NCI-H82 treated with DMSO at 0.1 percent for 48 hours (cell line): Measurements from ENCODE around the gene ENHO.
"Not testable (repeated sequence)": the region's sequence is repeated elsewhere in the genome, so short reads cannot be mapped to it uniquely, and the experiment has no call there.

Source experiments
- DNase-seq: peaks from one replicate; lab custom pipeline; 2025; ENCODE audit not compliant: unreplicated experiment; lab: John Stamatoyannopoulos, UW

ENHO gene

GRCh38 chr9:34532041-34532440 lies 9.3 kb upstream of the ENHO start:
- not testable (repeated sequence) for DNase-seq

DNA sequence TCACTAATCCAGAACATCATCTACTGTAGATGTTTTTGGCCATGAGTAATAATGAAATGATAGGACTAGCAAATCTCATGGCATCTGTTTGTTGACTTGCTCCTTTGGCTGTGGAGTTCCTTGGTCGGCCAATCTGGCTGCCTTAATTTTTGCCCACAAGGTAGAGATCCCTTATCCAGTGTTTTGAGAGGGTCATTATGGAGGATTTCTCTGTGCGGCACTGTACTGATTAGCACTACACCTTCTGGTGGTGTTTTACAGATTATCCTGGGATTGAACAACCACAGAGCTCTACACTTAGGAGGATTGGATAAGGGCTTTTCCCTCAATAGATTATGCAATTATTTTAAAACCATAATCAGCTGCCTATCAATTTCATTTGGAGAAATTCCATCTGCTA lies 3.2 kb upstream of the ENHO start:
- DNase-seq = peak; percentile 91

- no peak for DNase-seq
Measured at GRCh38 chr9:34524349-34524748, 1.6 kb upstream of the ENHO start.

- no peak for DNase-seq
Measured at GRCh38 chr9:34522091-34522887, 501 bp downstream of the ENHO start.

GRCh38 chr9:34521406-34522045 lies 1.3 kb downstream of the ENHO start:
- DNase-seq = no peak

DNA sequence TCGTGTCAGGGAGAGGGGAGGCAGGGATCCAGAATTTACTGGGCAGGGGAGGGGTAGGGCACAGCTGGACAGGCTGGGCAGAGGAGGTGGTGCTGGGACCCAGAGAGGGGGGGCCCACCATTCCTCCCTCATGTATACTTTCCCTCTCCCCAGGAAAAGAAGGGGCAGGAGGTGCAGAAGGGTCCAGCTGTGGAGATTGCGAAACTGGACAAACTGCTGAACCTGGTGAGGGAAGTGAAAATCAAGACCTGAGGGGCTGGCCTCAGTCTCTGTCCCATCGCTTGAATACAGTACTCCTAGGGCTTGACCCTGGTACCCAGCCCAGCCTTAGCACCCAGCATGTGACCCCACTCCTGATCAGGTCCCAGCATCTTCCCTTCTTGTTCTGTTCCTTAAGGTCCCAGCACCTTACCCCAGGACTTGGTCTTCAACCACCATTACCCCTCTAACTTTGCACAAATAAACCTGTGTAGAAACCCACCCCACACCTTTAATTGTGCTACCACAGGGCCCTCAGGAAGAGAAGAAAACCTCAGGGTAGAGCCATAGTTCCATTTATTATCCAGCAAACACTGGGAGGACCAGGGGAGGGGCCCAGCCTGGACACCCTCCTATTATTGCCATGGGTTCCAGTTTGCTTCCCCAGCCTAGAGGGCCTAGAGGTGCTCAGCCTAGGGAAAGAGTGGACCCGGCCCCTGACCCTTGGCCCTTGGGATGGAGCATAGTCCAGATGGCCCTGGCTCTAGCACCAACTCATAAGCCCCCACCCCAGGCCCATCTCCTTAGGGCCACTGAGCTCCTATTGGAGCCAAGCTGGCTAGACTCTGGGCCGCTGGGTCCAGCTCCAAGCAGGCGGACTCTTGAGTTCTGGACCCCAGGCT lies 2.0 kb downstream of the ENHO start:
- no peak for DNase-seq

- DNase-seq = no peak
Measured at GRCh38 chr9:34520096-34520495, 2.7 kb downstream of the ENHO start.

GRCh38 chr9:34519321-34520020 lies 3.3 kb downstream of the ENHO start:
- DNase-seq = no peak

DNA sequence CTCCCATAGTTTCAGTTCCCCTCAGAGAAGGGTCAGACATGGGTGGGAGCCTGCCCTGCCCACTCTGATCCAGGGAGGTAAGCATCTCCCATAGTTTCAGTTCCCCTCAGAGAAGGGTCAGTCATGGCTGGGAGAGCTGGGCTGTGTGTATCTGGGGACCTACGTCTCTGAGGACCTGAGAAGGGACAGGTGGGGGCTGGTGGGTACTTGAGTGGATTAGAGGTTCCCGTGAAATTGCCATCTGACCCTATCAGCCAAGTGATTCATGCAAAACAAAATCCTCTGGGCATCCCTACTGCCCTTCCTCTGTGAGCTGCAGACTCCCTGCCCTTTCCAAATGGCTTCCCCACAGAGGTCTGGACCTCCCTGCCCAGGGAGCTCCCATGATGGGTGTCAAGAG lies 3.9 kb downstream of the ENHO start:
- DNase-seq = no peak

DNA sequence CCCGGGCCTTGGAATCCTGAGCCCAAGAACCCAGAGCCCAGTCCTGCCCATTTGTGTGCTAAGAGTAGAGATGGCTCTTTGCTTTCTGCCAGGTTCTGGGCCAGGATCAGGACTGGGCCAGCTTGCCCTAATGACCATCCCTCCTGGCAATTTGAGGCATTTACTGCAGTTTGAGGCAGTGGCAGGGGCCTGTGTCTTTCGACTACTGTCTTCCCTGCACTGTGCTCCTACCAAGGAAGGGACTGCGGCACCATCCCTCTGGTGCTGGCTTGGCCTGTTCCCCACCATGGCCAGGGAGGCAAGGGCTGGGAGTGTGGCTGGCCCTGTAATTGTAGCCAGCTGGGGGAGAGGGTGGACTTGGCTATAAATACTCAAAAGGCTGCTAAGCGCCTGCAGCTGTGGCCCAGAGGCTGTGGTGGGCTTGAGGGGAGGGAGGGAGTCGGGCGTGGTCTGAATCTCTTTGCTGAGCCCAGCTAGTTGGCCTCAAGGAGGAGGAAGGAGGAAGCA lies 4.6 kb downstream of the ENHO start:
- DNase-seq = no peak

DNA sequence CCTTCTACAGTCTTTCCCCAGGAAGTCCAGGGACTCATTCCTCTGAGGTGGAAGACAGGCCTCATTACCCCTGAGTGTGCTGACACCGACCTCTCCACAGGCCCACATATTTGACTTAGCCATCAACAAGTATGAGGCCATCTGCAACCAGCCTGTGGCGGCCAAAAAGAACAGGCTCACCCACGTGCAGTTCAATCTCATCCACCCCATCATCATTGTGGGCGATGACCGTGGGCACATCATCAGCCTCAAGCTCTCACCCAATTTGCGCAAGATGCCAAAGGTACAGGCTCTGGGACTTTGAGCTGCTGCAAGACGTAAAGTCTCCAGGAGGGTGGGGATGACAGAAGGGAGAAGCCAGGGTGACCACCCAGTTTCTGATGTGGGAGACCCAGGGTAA lies 5.6 kb downstream of the ENHO start:
- no peak for DNase-seq

GRCh38 chr9:34515959-34516358 lies 6.8 kb downstream of the ENHO start:
- no peak for DNase-seq

DNA sequence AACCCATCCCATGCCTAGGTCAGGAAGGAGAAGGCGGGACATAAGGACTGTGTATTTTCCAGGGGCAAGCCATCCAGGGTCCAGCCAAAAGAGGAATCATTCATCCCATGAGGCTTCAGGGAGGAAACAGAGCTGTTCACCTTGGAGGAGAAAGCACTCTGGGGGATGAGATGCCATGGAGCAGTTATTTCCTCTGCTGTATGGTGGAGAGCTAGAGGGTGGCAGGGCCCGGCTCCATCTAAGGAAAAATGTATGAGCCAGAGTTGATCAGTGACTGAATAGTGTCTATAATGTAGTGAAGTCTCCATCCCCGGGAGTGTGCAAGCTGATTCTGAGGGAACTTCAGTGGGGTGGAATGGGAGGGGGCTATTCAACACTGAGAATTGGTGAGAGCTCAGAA lies 8.0 kb downstream of the ENHO start:
- no peak for DNase-seq

GRCh38 chr9:34514401-34514800 lies 8.4 kb downstream of the ENHO start:
- no peak for DNase-seq

DNA sequence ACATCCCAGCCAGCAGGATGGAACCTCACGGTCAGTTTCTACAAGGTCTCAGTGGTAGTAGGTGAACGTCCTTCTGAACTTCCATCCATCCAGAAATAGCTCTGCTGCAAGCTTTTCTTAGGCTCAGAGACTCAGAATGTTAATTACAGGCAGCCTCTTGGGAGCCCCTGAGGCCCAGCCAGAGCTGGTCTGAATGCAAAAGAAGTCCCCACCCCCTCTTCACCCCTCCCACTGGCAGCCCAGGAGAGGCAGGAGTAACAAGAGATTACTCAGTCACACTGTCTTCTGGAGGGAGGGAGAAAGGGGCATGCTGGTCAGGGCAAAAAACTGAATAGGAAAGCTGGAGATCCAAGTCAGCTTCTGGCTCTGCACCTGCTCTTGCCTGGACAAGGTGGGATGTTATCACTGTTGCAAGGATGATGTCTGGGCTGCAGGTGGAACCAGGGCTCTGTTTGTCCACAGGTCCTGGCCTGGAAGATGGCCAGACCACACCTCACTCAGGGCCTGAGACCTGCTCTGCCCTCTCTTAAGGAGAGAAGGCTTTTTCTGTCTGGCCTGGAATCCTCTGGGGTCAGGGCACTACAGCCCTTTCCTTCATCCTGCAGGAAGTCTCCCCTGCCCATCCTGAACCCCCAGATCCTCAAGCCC lies 9.1 kb downstream of the ENHO start:
- no peak for DNase-seq

DNA sequence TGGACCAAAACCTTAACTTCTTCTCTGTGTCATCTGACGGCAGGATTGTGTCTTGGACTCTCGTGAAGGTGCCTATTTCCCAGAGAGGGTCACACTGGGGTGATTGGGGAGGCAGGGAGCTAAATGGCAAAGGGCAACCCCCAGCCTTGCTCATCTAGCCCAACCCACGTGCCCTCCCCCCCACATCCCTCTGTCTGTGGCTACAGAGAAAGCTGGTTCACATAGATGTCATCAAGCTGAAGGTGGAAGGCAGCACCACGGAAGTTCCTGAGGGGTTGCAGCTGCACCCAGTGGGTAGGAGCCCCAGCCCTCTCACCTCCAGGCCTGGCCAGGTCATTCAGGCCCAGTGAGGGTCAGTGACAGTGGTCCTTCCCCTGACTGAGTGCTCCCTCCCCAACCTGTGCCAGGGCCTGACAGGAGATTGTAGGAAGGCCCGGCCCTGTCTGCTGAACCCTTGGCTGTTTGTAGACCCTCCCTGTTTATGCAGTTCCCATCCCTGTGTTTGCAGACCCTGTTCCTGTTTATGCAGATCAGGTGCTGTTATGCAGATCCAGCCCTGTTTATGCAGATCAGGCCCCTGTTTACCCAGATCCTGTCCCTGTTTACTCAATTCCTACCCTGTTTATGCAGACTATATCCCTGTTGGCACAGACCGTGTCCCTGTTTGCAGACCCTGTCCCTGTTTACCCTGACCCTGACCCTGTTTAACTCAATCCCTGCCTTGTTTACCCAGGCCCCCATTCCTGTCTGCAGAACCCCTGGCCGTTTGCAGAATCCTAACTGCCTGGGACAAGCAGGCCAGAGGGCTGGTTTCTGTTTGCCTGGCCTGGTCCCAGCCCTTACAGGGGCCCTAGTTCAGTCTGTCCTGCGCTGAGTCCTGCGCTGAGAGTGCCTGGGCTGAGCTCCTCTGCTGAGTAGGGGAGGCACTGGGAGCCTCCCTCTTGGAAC lies 10.4 kb downstream of the ENHO start:
- DNase-seq = no peak

DNA sequence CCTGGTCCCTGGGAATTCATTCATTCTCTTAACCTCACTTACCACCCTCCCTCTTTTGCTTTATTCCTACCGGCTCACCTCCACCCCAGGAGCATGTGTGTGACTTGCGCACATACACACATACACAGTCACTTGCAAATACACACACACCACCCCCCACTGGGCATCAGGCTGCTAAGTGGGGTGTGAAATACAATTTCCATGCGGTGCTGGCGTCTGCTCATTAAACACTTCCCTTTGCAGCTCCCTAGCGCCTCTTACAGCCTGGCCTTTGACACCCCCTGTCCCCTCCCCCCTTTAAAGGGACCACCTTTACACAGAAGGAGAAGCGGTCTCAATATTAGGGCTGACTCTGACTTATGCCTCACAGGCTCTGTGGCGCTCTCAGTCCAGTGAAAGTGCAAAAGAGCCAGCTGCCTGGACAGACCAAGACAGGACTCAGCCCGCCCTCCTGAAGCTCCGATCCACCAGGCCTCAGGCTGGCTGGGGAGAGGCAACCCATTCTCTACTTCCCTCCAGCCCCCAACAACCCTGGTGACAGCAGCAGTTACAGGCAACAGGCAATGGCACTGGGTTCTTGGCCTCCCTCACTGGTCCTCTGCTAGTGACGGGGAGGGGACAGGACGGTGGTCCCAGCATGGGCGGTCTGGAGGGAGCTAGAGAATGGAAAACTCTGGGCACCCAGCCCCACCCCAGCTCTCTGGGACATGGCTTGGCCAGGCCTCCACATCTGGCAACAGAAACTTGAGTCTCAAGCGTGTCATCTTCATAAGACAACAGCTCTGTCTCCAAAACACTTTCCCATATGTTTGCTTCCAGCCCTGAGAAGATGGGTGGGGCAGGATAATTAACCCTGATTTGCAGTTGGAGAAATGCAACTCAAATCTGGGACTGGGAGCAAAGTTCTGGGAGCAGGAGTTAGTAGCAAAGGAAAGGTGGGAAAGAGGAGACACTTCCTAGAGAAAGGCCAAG lies 12.0 kb downstream of the ENHO start:
- DNase-seq = no peak

GRCh38 chr9:34508951-34509350 lies 13.8 kb downstream of the ENHO start:
- DNase-seq = no peak
